Stimulated activated CD4-positive, alpha-beta T cell treated with anti-CD3 and anti-CD28 coated beads, Interleukin-2, amount 100 ng/mL, for 24 hours (primary cell): Measurements from ENCODE around the gene NVL.

Experiments
- DNase-seq, 2 donors: peaks; one replicate each; pipeline ENCODE4 v3.0.0-alpha.2; 2020

Gene NVL

GRCh38 chr1:224276771-224277487, 53.0 kb downstream of the NVL start:
- DNase-seq: no peak

DNA sequence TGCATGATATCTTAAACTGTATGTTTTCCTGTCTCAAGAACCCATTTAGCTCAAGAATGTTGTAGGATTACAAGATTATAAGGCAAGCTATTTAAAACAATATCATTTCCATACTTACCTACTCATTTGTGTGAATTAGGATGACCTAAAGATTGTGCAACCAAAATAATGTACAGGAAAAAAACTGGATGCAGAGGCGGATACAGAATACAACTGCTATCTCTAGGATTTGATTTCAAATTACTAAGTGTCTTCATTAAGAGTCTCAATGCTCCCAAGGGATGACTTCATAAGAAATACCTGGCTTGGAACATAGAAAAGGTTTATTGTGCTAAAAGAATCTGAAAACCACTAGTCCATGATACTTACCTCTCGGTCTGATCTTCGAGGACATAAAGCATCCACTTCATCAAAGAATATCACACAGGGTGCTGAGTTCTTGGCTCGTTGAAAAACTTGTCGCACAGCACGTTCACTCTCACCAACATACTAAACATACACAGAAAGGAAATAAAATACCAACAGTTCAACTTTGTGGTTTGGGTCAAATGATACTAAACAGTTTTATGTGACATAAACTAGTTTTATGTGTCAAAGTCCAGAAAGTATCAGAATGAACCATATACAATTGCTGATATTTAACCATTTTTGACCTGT, 54.9 kb downstream of the NVL start:
- DNase-seq: no peak

- DNase-seq: no peak
These were observed 56.3 kb downstream of the NVL start for GRCh38 chr1:224273641-224274040.

GRCh38 chr1:224271106-224271505, 58.9 kb downstream of the NVL start:
- DNase-seq: no peak

DNA sequence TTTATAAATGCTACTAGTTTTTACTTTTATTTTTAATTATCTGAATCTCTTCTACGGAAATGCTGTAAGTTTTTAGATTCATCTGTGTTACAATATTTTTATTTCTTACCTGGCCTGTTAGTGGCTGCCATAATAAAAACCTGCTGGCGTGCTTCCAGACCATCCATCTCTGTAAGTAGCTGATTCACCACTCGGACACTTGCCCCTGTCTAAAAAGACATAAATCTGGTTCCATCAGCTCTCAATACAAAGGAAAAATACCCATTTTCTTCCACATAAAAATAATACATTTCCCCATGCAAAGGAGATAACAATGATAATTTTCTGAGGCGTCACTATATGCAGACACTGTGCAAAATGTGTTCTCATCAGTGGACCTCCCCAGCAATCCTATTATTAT, 62.0 kb downstream of the NVL start:
- DNase-seq: no peak

DNA sequence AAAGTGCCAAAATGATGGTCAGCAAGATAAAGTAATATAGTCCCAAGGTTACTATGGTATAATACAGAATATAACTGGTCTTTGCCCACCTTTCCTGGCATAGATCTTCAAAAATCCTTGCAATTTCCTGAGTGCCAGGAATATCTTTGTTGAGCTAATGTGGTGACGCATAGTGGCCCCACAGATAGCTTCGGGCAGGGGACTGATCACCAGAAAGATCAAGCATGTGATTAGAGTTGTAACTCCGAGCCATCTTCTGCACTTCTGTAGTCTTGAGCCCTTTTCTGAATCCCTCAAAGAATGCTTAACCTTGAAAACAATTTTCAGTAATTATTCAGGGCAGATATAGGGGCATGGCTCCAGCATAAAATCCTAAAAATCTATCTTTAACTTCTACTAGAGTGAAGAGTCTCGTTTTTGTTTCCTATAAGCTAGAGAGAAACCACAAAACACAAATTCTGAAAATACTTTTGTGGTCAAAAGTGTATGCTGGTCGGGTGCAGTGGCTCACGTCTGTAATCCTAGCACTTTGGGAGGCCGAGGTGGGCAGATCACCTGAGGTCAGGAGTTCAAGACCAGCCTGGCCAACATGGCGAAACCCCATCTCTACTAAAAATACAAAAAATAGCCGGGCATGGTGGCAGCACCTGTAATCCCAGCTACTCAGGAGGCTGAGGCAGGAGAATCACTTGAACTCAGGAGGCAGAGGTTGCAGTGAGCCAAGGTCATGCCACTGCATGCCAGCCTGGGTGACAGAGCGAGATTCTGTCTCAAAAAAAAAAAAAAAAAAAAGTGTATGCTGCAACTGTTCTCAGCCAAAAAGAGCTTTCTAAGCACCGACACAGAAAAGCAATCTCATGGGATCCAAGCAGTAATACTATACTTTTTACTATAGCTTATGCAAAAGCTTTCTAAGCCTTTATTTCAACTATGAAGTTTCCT, 62.8 kb downstream of the NVL start:
- no peak for DNase-seq

GRCh38 chr1:224266105-224266914, 63.7 kb downstream of the NVL start:
- no peak for DNase-seq

GRCh38 chr1:224264321-224264720, 65.7 kb downstream of the NVL start:
- DNase-seq: no peak

DNA sequence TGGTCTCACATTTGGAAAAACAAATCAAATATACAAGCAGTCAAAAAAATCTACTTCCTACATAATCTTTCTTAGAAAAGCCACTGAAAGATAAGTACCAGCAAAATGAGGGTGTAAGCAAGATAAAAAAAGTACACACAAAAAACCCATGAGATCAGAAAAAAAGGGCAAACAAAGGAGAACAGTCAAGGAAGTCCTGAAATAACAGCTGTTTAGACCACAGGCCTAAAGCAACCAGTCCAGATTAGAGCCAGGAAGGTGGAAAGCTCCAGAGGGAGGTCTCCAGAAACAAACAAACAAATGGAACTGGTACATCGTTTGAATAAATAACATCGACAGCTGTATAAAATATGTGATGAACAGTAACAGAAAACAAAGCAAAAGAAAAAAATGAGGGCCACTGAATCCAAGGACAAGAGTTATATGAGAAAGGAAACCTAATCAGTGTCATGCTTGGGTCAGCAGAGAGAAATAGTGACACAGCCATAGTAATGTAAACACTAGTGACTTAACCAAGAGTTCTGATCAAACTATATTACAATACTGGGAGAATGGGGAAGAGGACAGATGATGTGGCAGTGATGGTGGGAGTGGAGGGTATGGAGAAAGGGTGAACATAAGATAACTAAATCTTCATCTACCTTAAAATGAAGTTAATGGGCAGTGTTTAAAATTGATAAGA, 67.5 kb downstream of the NVL start:
- DNase-seq: no peak

DNA sequence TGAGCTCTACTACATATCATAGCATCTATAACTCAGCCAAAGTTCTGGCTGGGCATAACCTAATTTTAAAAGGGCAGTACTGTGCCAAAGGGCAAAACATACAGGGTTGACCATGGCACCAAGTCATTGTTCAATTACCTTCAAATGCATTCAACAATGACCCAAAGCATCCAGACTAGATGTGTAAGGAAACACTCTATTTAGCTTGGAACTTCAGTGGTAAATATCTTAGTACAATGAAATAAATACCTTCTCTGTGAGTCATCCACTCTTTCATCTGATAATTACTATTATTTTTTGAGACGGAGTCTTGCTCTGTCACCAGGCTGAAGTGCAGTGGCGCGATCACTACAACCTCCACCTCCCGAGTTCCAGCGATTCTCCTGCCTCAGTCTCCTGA, 70.0 kb downstream of the NVL start:
- DNase-seq: no peak

DNA sequence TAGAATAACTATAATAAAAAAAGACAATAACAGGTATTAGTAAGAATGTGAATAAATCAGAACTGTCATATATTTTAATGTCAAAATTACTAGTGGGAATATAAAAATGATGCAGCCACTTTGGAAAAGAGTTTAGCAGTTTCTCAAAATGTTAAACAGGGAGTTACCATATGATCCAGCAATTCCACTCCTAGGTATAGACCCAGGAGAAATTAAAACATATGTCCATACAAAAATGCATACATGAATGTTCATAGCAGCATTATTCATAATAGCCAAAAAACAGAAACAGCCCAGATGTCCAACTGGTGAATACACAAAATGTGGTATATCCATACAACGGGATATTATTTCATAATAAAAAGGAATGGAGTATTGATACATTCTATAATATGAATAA, 71.6 kb downstream of the NVL start:
- no peak for DNase-seq

GRCh38 chr1:224256640-224257039, 73.3 kb downstream of the NVL start:
- DNase-seq: no peak

- no peak for DNase-seq
These were observed 76.3 kb downstream of the NVL start for GRCh38 chr1:224253721-224254120.

DNA sequence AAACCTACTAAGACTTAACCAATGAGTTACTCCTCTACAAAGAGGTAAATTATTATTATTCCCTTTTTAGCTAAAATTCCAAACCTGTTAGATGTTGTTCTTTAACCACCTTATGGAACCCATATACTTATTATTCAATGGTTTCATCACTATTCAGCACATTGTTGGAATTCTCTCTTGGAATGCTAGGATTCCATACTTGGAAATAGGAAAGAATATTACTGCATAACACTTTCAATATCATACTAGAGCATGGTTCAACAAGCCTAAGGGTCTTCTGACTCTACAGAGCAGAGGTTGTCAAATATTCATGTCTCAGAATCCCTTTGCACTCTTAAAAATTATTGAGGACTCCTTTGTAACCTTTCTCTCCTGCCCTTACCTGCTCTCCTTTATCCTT, 77.5 kb downstream of the NVL start:
- DNase-seq: no peak

GRCh38 chr1:224251741-224252146, 78.2 kb downstream of the NVL start:
- DNase-seq: no peak

DNA sequence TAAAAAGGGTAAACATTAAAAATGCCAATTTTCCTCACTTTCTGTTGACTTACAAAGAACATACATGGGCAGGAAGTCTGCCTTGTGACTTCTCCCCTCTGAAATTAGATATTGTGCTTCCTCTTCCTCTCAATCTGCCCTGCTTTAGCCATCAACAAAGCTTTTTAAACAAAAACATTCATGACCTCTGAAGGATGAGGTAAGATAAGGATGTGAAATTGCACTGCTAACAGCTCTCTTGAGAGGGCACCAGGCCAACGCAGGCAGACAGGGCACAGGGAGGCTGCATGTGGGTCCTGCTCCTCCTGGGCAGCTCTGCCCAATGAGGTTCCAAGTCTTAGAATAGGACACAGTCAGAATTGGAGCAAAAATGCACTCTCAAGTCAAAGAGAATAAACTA, 84.8 kb downstream of the NVL start:
- DNase-seq: no peak

DNA sequence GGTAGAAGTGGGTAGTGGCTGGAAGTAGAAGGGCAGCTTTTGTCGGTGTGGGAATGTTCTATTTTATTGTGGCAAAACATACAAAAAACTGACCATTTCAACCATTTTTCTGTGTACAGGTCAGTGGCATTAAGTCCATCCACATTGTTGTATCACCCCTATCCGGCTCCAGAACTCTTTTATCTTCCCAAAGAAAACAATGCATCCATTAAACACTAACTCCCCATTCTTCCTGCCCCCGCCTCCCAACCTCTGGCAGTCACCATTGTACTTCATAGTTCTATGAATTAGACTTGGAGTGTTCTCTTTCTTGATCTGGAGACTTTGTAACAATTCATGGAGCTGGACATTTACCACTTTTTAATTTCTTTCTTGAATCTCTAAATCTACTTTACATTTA, 91.2 kb downstream of the NVL start:
- no peak for DNase-seq

DNA sequence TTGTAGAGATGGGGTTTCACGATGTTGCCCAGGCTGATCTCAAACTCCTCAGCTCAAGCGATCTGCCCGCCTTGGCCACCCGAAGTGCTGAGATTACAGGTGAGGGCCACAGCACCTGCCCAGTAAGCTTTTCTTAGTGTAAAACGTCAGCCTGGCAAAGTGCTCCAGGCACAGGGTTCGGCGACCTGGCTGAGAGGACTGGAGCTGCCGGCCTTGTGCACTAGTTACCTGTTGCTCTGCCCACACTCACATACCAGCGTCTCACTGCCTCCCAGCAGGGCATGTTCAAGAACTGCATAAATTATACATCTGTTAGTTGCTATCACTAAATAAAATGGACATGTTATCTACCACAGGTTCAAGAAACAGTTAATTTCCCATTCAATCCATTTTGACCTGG, 91.8 kb downstream of the NVL start:
- DNase-seq: no peak

DNA sequence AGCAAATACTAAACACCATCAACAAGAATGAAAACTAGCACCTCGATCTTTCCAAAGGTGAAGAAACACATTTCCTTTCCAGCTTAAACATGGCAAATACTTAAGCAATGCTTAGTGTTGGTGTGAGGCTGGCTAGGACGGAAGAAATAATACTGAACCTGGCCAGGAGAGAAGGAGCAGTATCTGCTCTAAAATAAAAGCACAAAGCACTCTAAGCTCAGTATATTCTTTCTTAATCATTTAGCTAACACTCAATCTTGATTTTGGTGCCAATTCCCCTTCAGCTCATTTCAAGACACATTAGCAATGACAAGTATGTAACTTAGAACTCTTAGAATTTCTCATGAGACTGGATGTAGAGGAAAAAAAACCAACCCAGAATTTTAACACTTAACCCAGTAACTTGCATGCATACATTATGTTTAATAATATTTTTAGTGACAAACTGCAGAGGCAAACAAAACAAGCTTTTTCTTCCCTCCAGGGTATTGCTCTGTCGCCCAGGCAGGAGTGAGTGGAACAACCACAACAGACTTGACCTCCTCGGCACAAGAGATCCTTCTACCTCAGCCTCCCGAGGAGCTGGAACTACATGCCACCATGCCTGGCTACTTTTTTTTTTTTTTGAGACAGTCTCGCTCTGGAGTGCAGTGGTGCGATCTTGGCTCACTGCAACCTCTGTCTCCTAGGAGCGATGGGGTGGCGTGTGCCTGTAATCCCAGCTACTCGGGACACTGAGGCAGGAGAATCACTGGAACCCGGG, 92.7 kb downstream of the NVL start:
- DNase-seq: no peak

- no peak for DNase-seq
These were observed 94.0 kb downstream of the NVL start for GRCh38 chr1:224235813-224236493.

GRCh38 chr1:224234017-224234416, 96.0 kb downstream of the NVL start:
- no peak for DNase-seq
